SH-SY5Y (cell line): ENCODE results near the gene HSPA9.

Experiments used
- GATA2 ChIP-seq: IDR thresholded peaks from 2 replicates; pipeline ENCODE4 v1.6.1; 2011; ENCODE audit warnings: mild to moderate bottlenecking, low read depth, low read length
- GATA3 ChIP-seq: IDR thresholded peaks from 2 replicates; pipeline ENCODE4 v1.6.1; 2011; ENCODE audit warnings: low read depth, mild to moderate bottlenecking, low read length, moderate library complexity

HSPA9 gene

GRCh38 chr5:138601444-138601843 lies 26.2 kb upstream of the HSPA9 start:
- no peak for TF ChIP-seq GATA3
- TF ChIP-seq GATA2 = no peak

- TF ChIP-seq GATA2 (no peak), GATA3 (no peak)
Measured at GRCh38 chr5:138600446-138600845, 25.2 kb upstream of the HSPA9 start.

GRCh38 chr5:138597661-138598400 lies 22.6 kb upstream of the HSPA9 start:
- no peak for TF ChIP-seq GATA2
- no peak for TF ChIP-seq GATA3

GRCh38 chr5:138596105-138596881 lies 21.1 kb upstream of the HSPA9 start:
- TF ChIP-seq GATA3 (no peak), GATA2 (no peak)

GRCh38 chr5:138595180-138595795 lies 20.1 kb upstream of the HSPA9 start:
- TF ChIP-seq GATA2 (no peak), GATA3 (no peak)

GRCh38 chr5:138594305-138595058 lies 19.3 kb upstream of the HSPA9 start:
- TF ChIP-seq GATA2 = no peak
- no peak for TF ChIP-seq GATA3

- no peak for TF ChIP-seq GATA3
- no peak for TF ChIP-seq GATA2
Measured at GRCh38 chr5:138588013-138588788, 13.0 kb upstream of the HSPA9 start.

- TF ChIP-seq GATA2 = no peak
- TF ChIP-seq GATA3 = no peak
Measured at GRCh38 chr5:138585157-138585556, 10.0 kb upstream of the HSPA9 start.

GRCh38 chr5:138583984-138584637 lies 8.9 kb upstream of the HSPA9 start:
- TF ChIP-seq GATA2 (no peak), GATA3 (no peak)

- no peak for TF ChIP-seq GATA3
- no peak for TF ChIP-seq GATA2
Measured at GRCh38 chr5:138582959-138583358, 7.8 kb upstream of the HSPA9 start.

GRCh38 chr5:138580777-138581176 lies 5.6 kb upstream of the HSPA9 start:
- TF ChIP-seq GATA3 = no peak
- TF ChIP-seq GATA2 = no peak

- TF ChIP-seq GATA3 (no peak), GATA2 (no peak)
Measured at GRCh38 chr5:138580001-138580400, 4.8 kb upstream of the HSPA9 start.

GRCh38 chr5:138579517-138579863 lies 4.3 kb upstream of the HSPA9 start:
- TF ChIP-seq GATA3 = no peak
- TF ChIP-seq GATA2 = no peak

GRCh38 chr5:138577452-138577851 lies 2.3 kb upstream of the HSPA9 start:
- TF ChIP-seq GATA3 = no peak
- TF ChIP-seq GATA2 = no peak
